Ascending aorta (tissue), 2 donors: Measurements from ENCODE around the gene KCTD7. TPM values are rescaled to one million over a fixed set of nuclear protein-coding genes. Genes with fewer than 3 reads are reported as not detected.
"Not testable (repeated sequence)": the region's sequence is repeated elsewhere in the genome, so short reads cannot be mapped to it uniquely, and the experiment has no call there.

Experiments used
- DNase-seq, 2 donors: peaks; one replicate each; pipeline ENCODE4 v3.0.0-alpha.2; 2019; ENCODE audit warnings: low spot score in 2 of 2
- H3K27ac ChIP-seq, 2 donors: fragments of 200-600 bp; sonication (generic); one replicate each; pipeline ENCODE4 v1.5.1; 2016 to 2017; ENCODE audit warnings: mild to moderate bottlenecking in 1 of 2
- H3K27me3 ChIP-seq: fragments of 200-600 bp; sonication (generic); one replicate; pipeline ENCODE4 v1.5.1; 2017
- H3K36me3 ChIP-seq, 2 donors: fragments of 200-600 bp; sonication (generic); one replicate each; pipeline ENCODE4 v1.5.1; 2016
- H3K4me1 ChIP-seq, 2 donors: fragments of 200-600 bp; sonication (generic); one replicate each; pipeline ENCODE4 v1.5.1; 2016 to 2017; ENCODE audit warnings: mild to moderate bottlenecking in 1 of 2
- H3K4me3 ChIP-seq, 2 donors: fragments of 200-600 bp; sonication (generic); one replicate each; pipeline ENCODE4 v1.5.1; 2016 to 2017; ENCODE audit warnings: mild to moderate bottlenecking in 1 of 2
- H3K9me3 ChIP-seq, 2 donors: fragments of 200-600 bp; sonication (generic); one replicate each; pipeline ENCODE4 v1.5.1; 2016
- intact Hi-C: fragments of 100-400 bp; cut with DNase I; formaldehyde crosslinking; loops from one replicate; pipeline ENCODE4 v1.15.1; 2023
- total RNA-seq: library from RNA; depleted of rRNA; stranded (reverse); fragments of >200 nt; gene quantifications from one replicate; pipeline ENCODE4 v1.1.0, GENCODE V29; 2016
- TF ChIP-seq, protein P1 (sequence below), 3 experiments: fragments of 200-600 bp in 2 of 3; fragments of 450-650 bp in 1 of 3; sonication (generic) in 2 of 3; IDR thresholded peaks; one replicate each; pipeline ENCODE4 v1.5.1; 2016 to 2019; ENCODE audit warnings: antibody characterized with exemption in 3 of 3, mild to moderate bottlenecking in 1 of 3, moderate library complexity in 1 of 3

Gene KCTD7
- total RNA-seq, 1 donor from 2014 or later, result 12.5 TPM

DNA sequence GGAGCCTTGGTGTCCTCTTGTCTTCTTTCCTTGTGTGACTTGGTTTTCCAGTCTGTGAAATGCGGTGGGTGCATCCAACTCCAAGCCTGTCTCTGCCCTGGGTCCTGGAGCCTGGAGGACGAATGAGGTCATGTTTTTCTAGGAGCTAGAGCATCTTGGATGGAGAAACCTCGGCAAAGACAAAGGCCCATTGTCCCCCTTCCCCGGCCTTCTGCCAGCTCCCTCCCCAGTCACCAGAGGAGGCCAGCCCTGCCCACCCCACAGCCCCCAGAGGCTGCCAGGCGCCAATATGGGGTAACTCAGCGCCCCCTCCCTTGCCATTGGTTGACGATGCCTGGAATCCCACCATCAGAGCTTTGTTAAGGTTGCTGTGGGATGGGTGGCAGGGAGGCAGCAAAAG is 40.4 kb downstream of the KCTD7 start:
- DNase-seq, result no peak
- Histone ChIP-seq H3K4me1 (no peaks in the 10 kb centered on the region), H3K27ac (no peak overlapping the region), H3K36me3 (no peaks in the 10 kb centered on the region), H3K9me3 (no peaks in the 10 kb centered on the region), H3K4me3 (no peak overlapping the region), H3K27me3 (no peaks in the 10 kb centered on the region)
- intact Hi-C loops, result no loop called here
- TF ChIP-seq, protein P1, sequence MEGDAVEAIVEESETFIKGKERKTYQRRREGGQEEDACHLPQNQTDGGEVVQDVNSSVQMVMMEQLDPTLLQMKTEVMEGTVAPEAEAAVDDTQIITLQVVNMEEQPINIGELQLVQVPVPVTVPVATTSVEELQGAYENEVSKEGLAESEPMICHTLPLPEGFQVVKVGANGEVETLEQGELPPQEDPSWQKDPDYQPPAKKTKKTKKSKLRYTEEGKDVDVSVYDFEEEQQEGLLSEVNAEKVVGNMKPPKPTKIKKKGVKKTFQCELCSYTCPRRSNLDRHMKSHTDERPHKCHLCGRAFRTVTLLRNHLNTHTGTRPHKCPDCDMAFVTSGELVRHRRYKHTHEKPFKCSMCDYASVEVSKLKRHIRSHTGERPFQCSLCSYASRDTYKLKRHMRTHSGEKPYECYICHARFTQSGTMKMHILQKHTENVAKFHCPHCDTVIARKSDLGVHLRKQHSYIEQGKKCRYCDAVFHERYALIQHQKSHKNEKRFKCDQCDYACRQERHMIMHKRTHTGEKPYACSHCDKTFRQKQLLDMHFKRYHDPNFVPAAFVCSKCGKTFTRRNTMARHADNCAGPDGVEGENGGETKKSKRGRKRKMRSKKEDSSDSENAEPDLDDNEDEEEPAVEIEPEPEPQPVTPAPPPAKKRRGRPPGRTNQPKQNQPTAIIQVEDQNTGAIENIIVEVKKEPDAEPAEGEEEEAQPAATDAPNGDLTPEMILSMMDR (IDR thresholded peaks at IDR 0.05), result no peak

DNA sequence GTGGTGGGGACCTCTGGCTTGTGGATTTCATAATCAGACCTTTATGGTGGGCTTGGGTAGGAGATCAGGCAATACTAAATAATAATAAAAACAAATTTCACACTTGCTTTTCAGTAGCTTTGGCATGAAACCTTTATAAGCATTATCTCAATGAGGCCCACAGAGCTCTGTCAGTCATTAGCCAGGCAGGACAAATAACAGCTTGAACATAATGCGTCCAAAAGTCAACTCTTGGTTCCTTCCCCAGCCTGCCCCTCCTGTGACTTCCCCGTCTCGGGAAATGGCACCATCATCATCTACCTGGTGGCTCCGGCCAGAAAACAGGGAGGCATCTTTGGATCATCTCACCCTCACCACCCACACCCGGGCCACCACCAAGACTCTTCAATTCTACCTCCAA is 40.8 kb downstream of the KCTD7 start:
- intact Hi-C loops, result no loop called here
- Histone ChIP-seq H3K27ac (no peak overlapping the region), H3K9me3 (no peaks in the 10 kb centered on the region), H3K36me3 (no peaks in the 10 kb centered on the region), H3K4me1 (no peaks in the 10 kb centered on the region), H3K27me3 (no peaks in the 10 kb centered on the region), H3K4me3 (no peak overlapping the region)
- TF ChIP-seq, protein P1 (IDR thresholded peaks at IDR 0.05), result no peak
- DNase-seq, result no peak

- intact Hi-C loops, result no loop called here
- H3K27ac ChIP-seq, result no peak overlapping the region
- H3K27me3 ChIP-seq, result no peaks in the 10 kb centered on the region
- TF ChIP-seq, protein P1 (IDR thresholded peaks at IDR 0.05), result no peak
- H3K9me3 ChIP-seq, result no peaks in the 10 kb centered on the region
- peak in 1 of 2 donors; percentile 30 for DNase-seq
- H3K4me1 ChIP-seq, result no peaks in the 10 kb centered on the region
- no peaks in the 10 kb centered on the region for H3K36me3 ChIP-seq
- H3K4me3 ChIP-seq, result no peak overlapping the region
Observed at GRCh38 chr7:66671034-66671433, 42.4 kb downstream of the KCTD7 start.

DNA sequence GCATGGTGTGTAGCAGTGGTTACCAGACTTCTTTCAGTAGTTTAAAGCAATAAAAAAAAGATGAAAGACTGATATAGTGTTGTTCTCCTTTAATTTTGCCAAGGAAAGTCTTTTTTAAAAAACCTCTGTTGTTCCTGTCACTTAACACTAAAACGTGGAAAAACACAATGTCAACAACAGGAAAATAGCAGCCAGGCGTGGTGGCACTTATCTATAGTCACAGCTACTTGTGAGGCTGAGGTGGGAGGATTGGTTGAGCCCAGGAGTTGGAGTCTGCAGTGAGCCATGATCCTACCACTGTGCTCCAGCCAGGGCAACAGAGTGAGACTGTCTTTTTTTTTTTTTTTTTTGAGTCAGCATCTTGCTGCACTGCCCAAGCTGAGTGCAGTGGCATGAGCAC is 42.8 kb downstream of the KCTD7 start:
- H3K4me1 ChIP-seq, H3K27me3 ChIP-seq, intact Hi-C loops, H3K4me3 ChIP-seq, H3K36me3 ChIP-seq, H3K9me3 ChIP-seq, H3K27ac ChIP-seq: not testable (repeated sequence)
- DNase-seq, result peak in 1 of 2 donors; percentile 12

DNA sequence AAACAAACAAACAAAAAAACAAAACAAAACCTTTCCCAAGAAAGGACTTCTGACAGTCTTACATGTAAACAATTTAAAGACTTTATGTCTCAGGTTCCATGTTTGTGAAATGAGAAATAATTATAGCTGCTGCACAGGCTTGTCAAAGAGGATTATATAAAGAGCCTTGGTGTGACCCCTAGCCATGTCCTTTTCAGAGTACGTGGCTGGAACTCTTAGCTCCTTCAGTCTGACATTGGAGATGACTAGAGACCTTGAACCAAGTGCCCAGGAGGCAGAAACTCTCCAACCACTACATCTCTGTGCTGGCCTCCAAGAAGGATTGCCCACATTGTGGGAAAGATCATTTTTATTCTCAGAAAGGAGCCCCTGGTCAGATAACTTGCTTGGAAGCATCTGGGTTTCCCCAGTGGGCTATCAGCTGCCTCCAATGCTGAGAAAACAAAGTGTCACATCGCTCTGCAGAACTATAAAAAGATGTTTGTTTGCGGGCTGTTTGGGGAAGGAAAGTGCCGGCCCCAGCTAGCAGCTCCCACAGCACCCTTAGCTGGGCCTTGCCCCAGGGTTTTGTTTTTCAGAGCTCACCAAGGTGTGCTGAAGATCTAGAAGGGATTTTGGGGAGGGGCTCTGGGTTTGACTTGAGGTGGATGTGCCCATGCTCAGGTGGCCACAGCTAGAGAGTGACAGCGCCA is 43.9 kb downstream of the KCTD7 start:
- H3K4me1 ChIP-seq, H3K36me3 ChIP-seq, H3K27ac ChIP-seq, H3K4me3 ChIP-seq, H3K9me3 ChIP-seq, DNase-seq, H3K27me3 ChIP-seq, intact Hi-C loops: not testable (repeated sequence)

DNA sequence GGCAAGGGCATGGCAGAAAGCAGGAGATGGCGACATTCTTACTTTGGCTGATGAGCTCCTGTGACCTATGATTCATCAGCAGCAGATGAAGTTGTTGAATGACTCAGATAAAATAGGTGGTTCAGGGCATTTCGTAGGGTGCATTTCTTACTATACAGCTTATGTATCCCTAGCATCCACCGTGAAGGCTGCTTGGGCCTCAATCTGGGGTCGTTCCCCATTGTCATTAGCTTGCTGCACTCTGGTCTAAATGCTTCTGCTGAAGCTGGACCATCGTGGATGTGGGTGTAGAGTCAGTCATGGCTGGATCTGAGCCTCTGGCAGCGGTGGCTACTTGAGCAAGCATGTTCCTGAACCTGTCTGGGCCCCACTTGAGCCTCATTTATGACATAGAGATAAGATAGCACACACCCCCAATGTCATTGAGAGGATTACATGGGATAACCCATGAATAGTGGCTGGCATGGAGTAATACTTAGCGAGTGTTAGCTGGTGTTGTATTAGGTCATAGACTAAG is 44.5 kb downstream of the KCTD7 start:
- intact Hi-C loops, H3K36me3 ChIP-seq: not testable (repeated sequence)
- peak in 1 of 2 donors; percentile 25 for DNase-seq

DNA sequence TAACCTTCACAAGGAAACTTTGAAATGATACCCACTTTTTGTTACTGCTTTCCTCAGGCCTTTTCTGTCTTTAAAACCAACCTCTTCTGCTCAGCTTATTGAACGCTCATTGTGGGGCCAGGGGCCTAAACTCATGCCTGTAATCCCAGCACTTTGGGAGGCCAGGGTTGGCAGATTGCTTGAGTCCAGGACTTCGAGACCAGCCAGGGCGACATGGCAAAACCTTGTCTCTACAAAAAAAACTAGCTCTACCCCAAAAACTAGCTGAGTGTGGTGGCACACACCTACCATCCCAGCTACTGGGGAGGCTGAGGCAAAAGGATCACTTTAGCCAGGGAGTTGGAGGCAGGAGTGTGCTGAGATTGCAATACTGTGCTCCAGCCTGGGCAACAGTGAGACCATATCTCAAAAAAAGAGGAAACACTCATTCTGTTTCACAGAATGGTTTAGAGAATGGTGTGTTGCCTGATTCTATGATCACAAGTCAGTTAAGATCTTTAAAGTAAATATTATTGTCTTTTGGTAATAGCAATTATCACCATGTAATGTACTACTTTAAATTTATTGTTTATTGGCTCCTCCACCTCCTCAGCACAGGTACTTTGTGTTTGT is 51.1 kb downstream of the KCTD7 start:
- H3K9me3 ChIP-seq, result no peaks in the 10 kb centered on the region
- intact Hi-C loops, result no loop called here
- H3K27ac ChIP-seq, result no peak overlapping the region
- H3K36me3 ChIP-seq, result no peaks in the 10 kb centered on the region
- TF ChIP-seq, protein P1 (IDR thresholded peaks at IDR 0.05), result no peak
- peaks cover 4 to 11% of the 10 kb centered on the region in 2 donors for H3K4me1 ChIP-seq
- no peak overlapping the region for H3K4me3 ChIP-seq
- no peaks in the 10 kb centered on the region for H3K27me3 ChIP-seq
- DNase-seq, result peak in 1 of 2 donors; percentile 18

More for the DNA sequence above, 44.5 kb downstream of the KCTD7 start:
- H3K27me3 ChIP-seq, H3K4me3 ChIP-seq, H3K9me3 ChIP-seq, H3K4me1 ChIP-seq, H3K27ac ChIP-seq: not testable (repeated sequence)
